ENCODE measurements around the gene ITGA5.
"Not testable (repeated sequence)": the region's sequence is repeated elsewhere in the genome, so short reads cannot be mapped to it uniquely, and the experiment has no call there.

ITGA5 gene

GRCh38 chr12:54370171-54370730 lies 48.8 kb downstream of the ITGA5 start:
- peak; percentile 83 for DNase-seq

- DNase-seq = no peak
Measured at GRCh38 chr12:54369597-54370131, 49.4 kb downstream of the ITGA5 start.

GRCh38 chr12:54368709-54369596 lies 50.1 kb downstream of the ITGA5 start:
- DNase-seq = peak; percentile 85

- DNase-seq = no peak
Measured at GRCh38 chr12:54368025-54368708, 50.9 kb downstream of the ITGA5 start.

GRCh38 chr12:54364413-54364812 lies 54.7 kb downstream of the ITGA5 start, which contains the start of gene GPR84:
TSS of gene GPR84 (minus strand) at chr12:54364486. CDS start at chr12:54363851, 635 bp downstream.
- DNase-seq = no peak

- DNase-seq = no peak
Measured at GRCh38 chr12:54363618-54364017, 55.4 kb downstream of the ITGA5 start.

GRCh38 chr12:54363047-54363446 lies 56.0 kb downstream of the ITGA5 start:
- DNase-seq = no peak

GRCh38 chr12:54360717-54361456 lies 58.2 kb downstream of the ITGA5 start:
- peak; percentile 76 for DNase-seq

- no peak for DNase-seq
Measured at GRCh38 chr12:54359762-54360351, 59.2 kb downstream of the ITGA5 start.

- DNase-seq = peak; percentile 100
Measured at GRCh38 chr12:54358945-54359761, 59.9 kb downstream of the ITGA5 start.

- no peak for DNase-seq
Measured at GRCh38 chr12:54358191-54358944, 60.7 kb downstream of the ITGA5 start.

GRCh38 chr12:54357506-54358190 lies 61.4 kb downstream of the ITGA5 start:
- DNase-seq = no peak

GRCh38 chr12:54356951-54357356 lies 62.1 kb downstream of the ITGA5 start:
- DNase-seq = no peak

- no peak for DNase-seq
Measured at GRCh38 chr12:54356228-54356627, 62.8 kb downstream of the ITGA5 start.

GRCh38 chr12:54355104-54355815 lies 63.8 kb downstream of the ITGA5 start:
- DNase-seq = no peak

- DNase-seq = not testable (repeated sequence)
Measured at GRCh38 chr12:54354271-54354670, 64.8 kb downstream of the ITGA5 start.

- peak; percentile 46 for DNase-seq
Measured at GRCh38 chr12:54352891-54353874, 65.9 kb downstream of the ITGA5 start.

Measured in fibroblast of skin of back (primary cell).